ENCODE measurements around the gene ST6GAL2.

Gene ST6GAL2

GRCh38 chr2:106864051-106864450 lies 21.9 kb downstream of the ST6GAL2 start:
- DNase-seq (ENCODE audit: low spot score) = no peak

- DNase-seq (ENCODE audit: low spot score) = no peak
Measured at GRCh38 chr2:106863387-106863786, 22.6 kb downstream of the ST6GAL2 start.

GRCh38 chr2:106859498-106859897 lies 26.5 kb downstream of the ST6GAL2 start:
- no peak for DNase-seq (ENCODE audit: low spot score)

GRCh38 chr2:106858810-106859209 lies 27.2 kb downstream of the ST6GAL2 start:
- no peak for DNase-seq (ENCODE audit: low spot score)

GRCh38 chr2:106857882-106858478 lies 28.0 kb downstream of the ST6GAL2 start:
- DNase-seq (ENCODE audit: low spot score) = no peak

GRCh38 chr2:106853631-106854030 lies 32.3 kb downstream of the ST6GAL2 start:
- DNase-seq (ENCODE audit: low spot score) = no peak

- DNase-seq (ENCODE audit: low spot score) = no peak
Measured at GRCh38 chr2:106851881-106852501, 34.0 kb downstream of the ST6GAL2 start.

GRCh38 chr2:106851087-106851874 lies 34.7 kb downstream of the ST6GAL2 start:
- no peak for DNase-seq (ENCODE audit: low spot score)

GRCh38 chr2:106849253-106849652 lies 36.7 kb downstream of the ST6GAL2 start:
- no peak for DNase-seq (ENCODE audit: low spot score)

GRCh38 chr2:106847366-106847765 lies 38.6 kb downstream of the ST6GAL2 start:
- no peak for DNase-seq (ENCODE audit: low spot score)

- no peak for DNase-seq (ENCODE audit: low spot score)
Measured at GRCh38 chr2:106845716-106846115, 40.3 kb downstream of the ST6GAL2 start.

- no peak for DNase-seq (ENCODE audit: low spot score)
Measured at GRCh38 chr2:106843910-106844250, 42.1 kb downstream of the ST6GAL2 start.

- no peak for DNase-seq (ENCODE audit: low spot score)
Measured at GRCh38 chr2:106843001-106843909, 42.7 kb downstream of the ST6GAL2 start.

GRCh38 chr2:106841886-106842645 lies 43.9 kb downstream of the ST6GAL2 start:
- no peak for DNase-seq (ENCODE audit: low spot score)

GRCh38 chr2:106840818-106841217 lies 45.1 kb downstream of the ST6GAL2 start:
- no peak for DNase-seq (ENCODE audit: low spot score)

- no peak for DNase-seq (ENCODE audit: low spot score)
Measured at GRCh38 chr2:106839849-106840595, 45.9 kb downstream of the ST6GAL2 start.

- DNase-seq (ENCODE audit: low spot score) = no peak
Measured at GRCh38 chr2:106833256-106833655, 52.7 kb downstream of the ST6GAL2 start.

GRCh38 chr2:106831816-106832569 lies 54.0 kb downstream of the ST6GAL2 start:
- DNase-seq (ENCODE audit: low spot score) = no peak

- DNase-seq (ENCODE audit: low spot score) = no peak
Measured at GRCh38 chr2:106831241-106831640, 54.7 kb downstream of the ST6GAL2 start.

- DNase-seq (ENCODE audit: low spot score) = no peak
Measured at GRCh38 chr2:106830191-106830590, 55.8 kb downstream of the ST6GAL2 start.
